ENCODE measurements around the gene VPS41. TPM values are rescaled to one million over a fixed set of nuclear protein-coding genes. Genes with fewer than 3 reads are reported as not detected.

Gene VPS41
- total RNA-seq, 3 donors from 2014 or later (not counting 1 experiment from before 2014, with no cell fraction given) = 67.3 to 81.8 (median 78.9) TPM

GRCh38 chr7:38700116-38700515, 208.9 kb downstream of the VPS41 start:
- H3K9me3 Mint-ChIP-seq = no peaks in the 10 kb centered on the region
- no peak overlapping the region for H3K27ac ChIP-seq (ENCODE audit: low read length)
- no peaks in the 10 kb centered on the region for H3K4me1 Mint-ChIP-seq
- H3K9me3 ChIP-seq (ENCODE audit: control insufficient read depth, insufficient read depth, low read length) = no peaks in the 10 kb centered on the region
- H3K4me3 ChIP-seq (ENCODE audit: low read length) = no peak overlapping the region
- 88% methylated on average over 5 of the region's 5 CpGs for WGBS (ENCODE audit: insufficient coverage)
- H3K4me3 Mint-ChIP-seq = no peak overlapping the region
- H3K27me3 ChIP-seq (ENCODE audit: control insufficient read depth, insufficient read depth, low read length) = no peaks in the 10 kb centered on the region
- ATAC-seq (no peak), DNase-seq (no peak)
- H3K27me3 Mint-ChIP-seq (ENCODE audit: low read depth in 2 of 2) = peaks cover 8 to 30% of the 10 kb centered on the region in 2 donors
- TF ChIP-seq CTCF (IDR thresholded peaks at IDR 0.05) = no peak
- no peaks in the 10 kb centered on the region for H3K4me1 ChIP-seq (ENCODE audit: control insufficient read depth, insufficient read depth, low read length)
- no peak overlapping the region for H3K27ac Mint-ChIP-seq
- intact Hi-C loops (cut with micrococcal nuclease) = no loop called here
- no peaks in the 10 kb centered on the region for H3K36me3 Mint-ChIP-seq
- H3K36me3 ChIP-seq (ENCODE audit: control insufficient read depth, insufficient read depth, low read length) = no peaks in the 10 kb centered on the region

GRCh38 chr7:38699471-38699870, 209.5 kb downstream of the VPS41 start:
- Histone ChIP-seq H3K9me3 (ENCODE audit: control insufficient read depth, insufficient read depth, low read length) (no peaks in the 10 kb centered on the region), H3K4me1 (ENCODE audit: control insufficient read depth, insufficient read depth, low read length) (no peaks in the 10 kb centered on the region), H3K27me3 (ENCODE audit: control insufficient read depth, insufficient read depth, low read length) (no peaks in the 10 kb centered on the region), H3K36me3 (ENCODE audit: control insufficient read depth, insufficient read depth, low read length) (no peaks in the 10 kb centered on the region), H3K4me3 (ENCODE audit: low read length) (no peak overlapping the region), H3K27ac (ENCODE audit: low read length) (no peak overlapping the region)
- 78% methylated on average over 3 of the region's 3 CpGs for WGBS (ENCODE audit: insufficient coverage)
- H3K9me3 Mint-ChIP-seq = no peaks in the 10 kb centered on the region
- intact Hi-C loops (cut with micrococcal nuclease) = no loop called here
- no peak overlapping the region for H3K4me3 Mint-ChIP-seq
- H3K27me3 Mint-ChIP-seq (ENCODE audit: low read depth in 2 of 2) = peaks cover 8 to 33% of the 10 kb centered on the region in 2 donors
- no peaks in the 10 kb centered on the region for H3K4me1 Mint-ChIP-seq
- ATAC-seq (no peak), DNase-seq (no peak)
- H3K36me3 Mint-ChIP-seq = no peaks in the 10 kb centered on the region
- TF ChIP-seq CTCF (IDR thresholded peaks at IDR 0.05) = no peak
- no peak overlapping the region for H3K27ac Mint-ChIP-seq

GRCh38 chr7:38694326-38694725, 214.7 kb downstream of the VPS41 start:
- intact Hi-C loops (cut with micrococcal nuclease) = no loop called here
- ATAC-seq (no peak), DNase-seq (no peak)
- H3K27me3 Mint-ChIP-seq (ENCODE audit: low read depth in 2 of 2) = peaks cover 7 to 32% of the 10 kb centered on the region in 2 donors
- Histone ChIP-seq H3K36me3 (ENCODE audit: control insufficient read depth, insufficient read depth, low read length) (no peaks in the 10 kb centered on the region), H3K27me3 (ENCODE audit: control insufficient read depth, insufficient read depth, low read length) (peaks cover 2% of the 10 kb centered on the region), H3K9me3 (ENCODE audit: control insufficient read depth, insufficient read depth, low read length) (no peaks in the 10 kb centered on the region), H3K4me1 (ENCODE audit: control insufficient read depth, insufficient read depth, low read length) (no peaks in the 10 kb centered on the region), H3K4me3 (ENCODE audit: low read length) (no peak overlapping the region), H3K27ac (ENCODE audit: low read length) (no peak overlapping the region)
- no peaks in the 10 kb centered on the region for H3K4me1 Mint-ChIP-seq
- no peak overlapping the region for H3K4me3 Mint-ChIP-seq
- H3K36me3 Mint-ChIP-seq = no peaks in the 10 kb centered on the region
- TF ChIP-seq CTCF (IDR thresholded peaks at IDR 0.05) = no peak
- WGBS (ENCODE audit: insufficient coverage) = 14% methylated on average over 3 of the region's 3 CpGs
- H3K27ac Mint-ChIP-seq = no peak overlapping the region
- no peaks in the 10 kb centered on the region for H3K9me3 Mint-ChIP-seq

- ATAC-seq (no peak), DNase-seq (no peak)
- H3K36me3 Mint-ChIP-seq = no peaks in the 10 kb centered on the region
- intact Hi-C loops (cut with micrococcal nuclease) = no loop called here
- Histone ChIP-seq H3K9me3 (ENCODE audit: control insufficient read depth, insufficient read depth, low read length) (no peaks in the 10 kb centered on the region), H3K27ac (ENCODE audit: low read length) (no peak overlapping the region), H3K4me1 (ENCODE audit: control insufficient read depth, insufficient read depth, low read length) (no peaks in the 10 kb centered on the region), H3K4me3 (ENCODE audit: low read length) (no peak overlapping the region), H3K36me3 (ENCODE audit: control insufficient read depth, insufficient read depth, low read length) (no peaks in the 10 kb centered on the region), H3K27me3 (ENCODE audit: control insufficient read depth, insufficient read depth, low read length) (no peaks in the 10 kb centered on the region)
- no peak overlapping the region for H3K27ac Mint-ChIP-seq
- 97% methylated on average over 6 of the region's 7 CpGs for WGBS (ENCODE audit: insufficient coverage)
- peaks cover 14 to 19% of the 10 kb centered on the region in 2 donors for H3K27me3 Mint-ChIP-seq (ENCODE audit: low read depth in 2 of 2)
- no peaks in the 10 kb centered on the region for H3K9me3 Mint-ChIP-seq
- no peak overlapping the region for H3K4me3 Mint-ChIP-seq
- TF ChIP-seq CTCF (IDR thresholded peaks at IDR 0.05) = no peak
- no peaks in the 10 kb centered on the region for H3K4me1 Mint-ChIP-seq
Observed at GRCh38 chr7:38686888-38687287, 222.1 kb downstream of the VPS41 start.

Data from natural killer cell (primary cell).